Stomach (tissue), 4 donors: ENCODE measurements around the gene NYNRIN.
A peak's percentile ranks its signal among the peaks of the same experiment; 100 is the strongest.

Source experiments
- EP300 ChIP-seq: sonication (generic); formaldehyde crosslinking; IDR thresholded peaks from one replicate; pipeline ENCODE4 v1.6.1; 2017; ENCODE audit warnings: antibody characterized with exemption
- POLR2AphosphoS5 ChIP-seq, 3 donors: sonication (generic); formaldehyde crosslinking; IDR thresholded peaks; one replicate each; pipeline ENCODE4 v1.6.1; 2016; ENCODE audit warnings: antibody characterized with exemption in 3 of 3
- TF ChIP-seq, protein P1 (sequence below), 7 experiments: fragments of 450-650 bp in 4 of 7; fragments of 200-600 bp in 3 of 7; sonication (generic) in 3 of 7; IDR thresholded peaks; one replicate each; pipeline ENCODE4 v1.5.1; 2016 to 2019; ENCODE audit warnings: antibody characterized with exemption in 7 of 7, control low read depth in 2 of 7, mild to moderate bottlenecking in 1 of 7

DNA sequence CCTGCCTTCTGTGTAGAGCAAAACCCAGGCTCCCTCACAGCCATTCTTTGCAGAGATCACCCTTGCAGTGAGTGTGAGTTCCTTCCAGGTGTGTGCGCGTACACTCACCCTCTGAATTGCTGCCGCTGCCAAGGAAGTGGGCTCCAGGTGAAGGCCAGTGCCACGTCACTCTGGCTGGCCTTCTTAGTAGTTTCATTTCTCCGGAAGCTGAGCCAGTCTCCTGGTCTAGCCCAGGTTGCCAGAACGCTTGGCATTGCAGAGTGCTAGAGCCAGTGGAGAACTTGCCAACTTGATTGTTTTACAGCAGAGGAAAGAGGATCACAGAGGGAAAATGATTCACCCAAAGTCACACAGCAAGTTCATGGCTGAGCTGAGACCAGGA lies 19.7 kb downstream of the NYNRIN start:
- TF ChIP-seq POLR2AphosphoS5 (IDR thresholded peaks at IDR 0.05) (peak in 2 of 3 donors; percentile 63 to 66), EP300 (no peak)
- TF ChIP-seq, protein P1, sequence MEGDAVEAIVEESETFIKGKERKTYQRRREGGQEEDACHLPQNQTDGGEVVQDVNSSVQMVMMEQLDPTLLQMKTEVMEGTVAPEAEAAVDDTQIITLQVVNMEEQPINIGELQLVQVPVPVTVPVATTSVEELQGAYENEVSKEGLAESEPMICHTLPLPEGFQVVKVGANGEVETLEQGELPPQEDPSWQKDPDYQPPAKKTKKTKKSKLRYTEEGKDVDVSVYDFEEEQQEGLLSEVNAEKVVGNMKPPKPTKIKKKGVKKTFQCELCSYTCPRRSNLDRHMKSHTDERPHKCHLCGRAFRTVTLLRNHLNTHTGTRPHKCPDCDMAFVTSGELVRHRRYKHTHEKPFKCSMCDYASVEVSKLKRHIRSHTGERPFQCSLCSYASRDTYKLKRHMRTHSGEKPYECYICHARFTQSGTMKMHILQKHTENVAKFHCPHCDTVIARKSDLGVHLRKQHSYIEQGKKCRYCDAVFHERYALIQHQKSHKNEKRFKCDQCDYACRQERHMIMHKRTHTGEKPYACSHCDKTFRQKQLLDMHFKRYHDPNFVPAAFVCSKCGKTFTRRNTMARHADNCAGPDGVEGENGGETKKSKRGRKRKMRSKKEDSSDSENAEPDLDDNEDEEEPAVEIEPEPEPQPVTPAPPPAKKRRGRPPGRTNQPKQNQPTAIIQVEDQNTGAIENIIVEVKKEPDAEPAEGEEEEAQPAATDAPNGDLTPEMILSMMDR (IDR thresholded peaks at IDR 0.05) = no peak
